ENCODE data around the gene RNF13. TPM values are rescaled to one million over a fixed set of nuclear protein-coding genes. Genes with fewer than 3 reads are reported as not detected.

Gene RNF13
- total RNA-seq, 1 experiment from 2014 or later = 76.9 TPM

GRCh38 chr3:149772861-149773260, 40.2 kb upstream of the RNF13 start:
- no peak for ATAC-seq
- Histone ChIP-seq H3K4me1 (ENCODE audit: control insufficient read depth, insufficient read depth, low read length) (no peaks in the 10 kb centered on the region), H3K4me3 (ENCODE audit: low read depth in 2 of 2, low read length in 2 of 2) (no peak overlapping the region), H3K36me3 (ENCODE audit: control insufficient read depth, insufficient read depth, low read length) (no peaks in the 10 kb centered on the region), H3K27ac (ENCODE audit: low read length) (no peak overlapping the region), H3K27me3 (ENCODE audit: control insufficient read depth, insufficient read depth, low read length) (no peaks in the 10 kb centered on the region), H3K9me3 (ENCODE audit: control insufficient read depth, insufficient read depth, low read depth, low read length) (no peaks in the 10 kb centered on the region)
- in situ Hi-C loops (cut with HindIII; ENCODE audit: low pct_unique_long_range_greater_than_20kb, low sequenced_read_pairs) = no loop called here
- ChIA-PET POLR2A (no interaction called here), CTCF (interaction anchor here (0.8 kb wide), 1 partner anchor 35 kb away, joined by 4 read pairs; no protein-coding TSS in a partner anchor)
- intact Hi-C loops (cut with micrococcal nuclease; ENCODE audit: unreplicated experiment) = no loop called here
- BruUV-seq (replicated peaks) = no TSS peak
- TF ChIP-seq TCF7L2 (IDR thresholded peaks at IDR 0.05; ENCODE audit: low read depth, low read length) (no peak), POLR2AphosphoS5 (IDR thresholded peaks at IDR 0.05; ENCODE audit: low read depth, low read length) (no peak), CTCF (IDR thresholded peaks at IDR 0.05) (no peak), SIN3A (IDR thresholded peaks at IDR 0.05; ENCODE audit: borderline replicate concordance, insufficient read depth, low read depth, low read length) (no peak), REST (IDR thresholded peaks at IDR 0.05; ENCODE audit: insufficient read depth in 1 of 2, low read depth in 2 of 2, low read length in 1 of 2) (no peak)
- no peak for DNase-seq (ENCODE audit: low read depth, low spot score)

GRCh38 chr3:149776170-149776569, 36.8 kb upstream of the RNF13 start:
- Histone ChIP-seq H3K27ac (ENCODE audit: low read length) (no peak overlapping the region), H3K4me3 (ENCODE audit: low read depth in 2 of 2, low read length in 2 of 2) (no peak overlapping the region), H3K9me3 (ENCODE audit: control insufficient read depth, insufficient read depth, low read depth, low read length) (no peaks in the 10 kb centered on the region), H3K4me1 (ENCODE audit: control insufficient read depth, insufficient read depth, low read length) (no peaks in the 10 kb centered on the region), H3K27me3 (ENCODE audit: control insufficient read depth, insufficient read depth, low read length) (no peaks in the 10 kb centered on the region), H3K36me3 (ENCODE audit: control insufficient read depth, insufficient read depth, low read length) (no peaks in the 10 kb centered on the region)
- TF ChIP-seq POLR2AphosphoS5 (IDR thresholded peaks at IDR 0.05; ENCODE audit: low read depth, low read length) = no peak
- TF ChIP-seq TCF7L2 (IDR thresholded peaks at IDR 0.05; ENCODE audit: low read depth, low read length) = no peak
- TF ChIP-seq CTCF (IDR thresholded peaks at IDR 0.05) = no peak
- TF ChIP-seq SIN3A (IDR thresholded peaks at IDR 0.05; ENCODE audit: borderline replicate concordance, insufficient read depth, low read depth, low read length) = no peak
- TF ChIP-seq REST (IDR thresholded peaks at IDR 0.05; ENCODE audit: insufficient read depth in 1 of 2, low read depth in 2 of 2, low read length in 1 of 2) = no peak
- ATAC-seq (no peak), DNase-seq (ENCODE audit: low read depth, low spot score) (no peak)
- ChIA-PET POLR2A (interaction anchor here (0.6 to 0.7 kb wide), 2 partner anchors 12 to 40 kb away, joined by 3 to 8 read pairs; no protein-coding TSS in a partner anchor), CTCF (interaction anchor here (0.7 kb wide), 1 partner anchor 210 kb away, joined by 3 read pairs; no protein-coding TSS in a partner anchor)
- no TSS peak for BruUV-seq (replicated peaks)
- intact Hi-C loops (cut with micrococcal nuclease; ENCODE audit: unreplicated experiment) = no loop called here
- in situ Hi-C loops (cut with HindIII; ENCODE audit: low pct_unique_long_range_greater_than_20kb, low sequenced_read_pairs) = no loop called here

All from Panc1 (cell line).